Activated naive CD4-positive, alpha-beta T cell treated with anti-CD3 and anti-CD28 coated beads, Interleukin-2, amount 50 U/mL, for 16 hours (primary cell): ENCODE data around the gene SYT5.
"Not testable (repeated sequence)": the region's sequence is repeated elsewhere in the genome, so short reads cannot be mapped to it uniquely, and the experiment has no call there.

Experiments
- DNase-seq: peaks from one replicate; pipeline ENCODE4 v3.0.0-alpha.2; 2020

Gene SYT5

GRCh38 chr19:55166530-55167268, 13.4 kb downstream of the SYT5 start, which contains the start of gene DNAAF3:
DNAAF3 (minus strand) TSS chr19:55166613; CDS start chr19:55166413, 200 bp downstream.
- peak; percentile 58 for DNase-seq

DNA sequence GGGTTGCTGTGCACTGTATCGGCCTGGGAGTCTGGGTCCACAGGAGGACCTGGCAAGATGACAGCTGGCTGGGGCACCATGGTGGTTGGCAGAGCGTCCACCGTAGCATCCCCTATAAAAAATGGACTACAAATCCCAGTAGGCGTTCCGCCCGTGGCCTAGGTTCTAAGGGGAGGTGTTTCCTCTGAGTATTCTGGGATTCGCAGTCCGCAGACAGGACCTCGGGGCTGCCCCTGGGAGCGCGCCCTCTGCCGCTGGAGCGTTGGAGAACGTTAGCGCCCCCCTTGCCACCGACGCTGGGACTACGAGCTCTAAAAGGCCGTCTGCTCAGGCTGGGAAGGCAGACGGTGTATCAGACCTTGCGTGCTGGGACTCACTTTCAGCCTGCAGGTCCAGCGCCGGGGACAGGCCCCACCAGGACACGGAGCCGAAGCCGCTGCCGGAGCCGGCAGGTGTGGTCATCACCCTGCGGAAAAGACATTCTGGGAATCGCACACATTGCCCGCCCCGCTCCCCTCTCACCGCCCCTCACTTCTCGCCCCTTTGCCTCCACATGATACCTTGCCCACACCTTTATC, 14.0 kb downstream of the SYT5 start:
- DNase-seq: peak; percentile 35

DNA sequence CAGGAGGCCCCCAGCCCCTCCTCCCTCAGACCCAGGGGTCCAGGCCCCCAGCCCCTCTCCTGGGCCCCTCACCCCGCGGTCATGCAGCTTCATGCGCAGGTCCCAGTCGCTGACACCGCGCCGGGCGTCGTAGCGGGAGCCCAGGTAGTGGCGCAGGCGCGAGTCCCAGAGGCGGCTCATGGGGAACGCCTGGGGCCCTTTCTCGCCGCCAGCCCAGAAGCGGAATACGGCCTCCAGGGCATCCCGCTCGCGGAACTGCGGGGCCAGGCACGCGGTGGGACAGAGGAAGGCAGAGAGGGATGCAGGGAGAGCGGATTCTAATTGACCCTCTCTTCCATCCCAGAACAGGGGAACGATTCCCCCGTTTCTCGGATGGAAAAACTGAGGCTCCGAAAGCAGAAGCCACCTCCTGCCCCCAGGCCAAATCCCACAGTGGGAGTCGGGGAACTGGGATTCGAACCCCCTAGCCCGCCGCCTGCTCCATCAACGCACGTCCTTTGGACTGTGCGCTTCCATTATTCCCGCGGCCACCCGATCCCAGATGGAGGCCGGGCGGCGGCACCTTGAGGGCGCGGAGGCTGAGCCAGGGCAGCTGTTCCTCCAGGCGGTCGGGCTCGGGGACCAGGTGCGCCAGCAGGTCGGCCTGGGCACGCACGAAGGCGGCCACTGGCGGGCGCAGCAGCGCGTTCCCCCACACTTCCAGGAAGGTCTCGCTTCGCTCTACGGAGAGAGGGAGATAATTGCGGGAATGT, 18.3 kb downstream of the SYT5 start:
- no peak for DNase-seq

DNA sequence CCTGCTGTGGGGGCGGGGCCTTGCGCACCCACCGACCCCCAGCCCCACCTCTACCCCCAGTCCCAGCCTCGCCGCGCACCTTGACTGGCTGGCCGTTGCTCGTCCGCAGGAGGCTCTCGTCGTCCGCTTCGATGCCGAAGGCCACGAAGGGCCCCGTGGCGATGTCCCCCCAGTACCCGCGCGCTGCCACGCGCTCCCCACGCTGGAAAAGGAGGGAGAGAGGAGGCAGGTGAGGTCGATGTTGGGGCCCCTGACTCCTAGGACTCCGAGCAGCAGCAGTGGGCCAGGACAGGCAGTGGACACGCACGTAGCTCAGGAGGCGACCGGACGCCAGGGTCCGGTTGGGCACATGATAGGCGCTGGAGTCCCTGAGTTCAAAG, 19.1 kb downstream of the SYT5 start:
- DNase-seq: no peak

DNA sequence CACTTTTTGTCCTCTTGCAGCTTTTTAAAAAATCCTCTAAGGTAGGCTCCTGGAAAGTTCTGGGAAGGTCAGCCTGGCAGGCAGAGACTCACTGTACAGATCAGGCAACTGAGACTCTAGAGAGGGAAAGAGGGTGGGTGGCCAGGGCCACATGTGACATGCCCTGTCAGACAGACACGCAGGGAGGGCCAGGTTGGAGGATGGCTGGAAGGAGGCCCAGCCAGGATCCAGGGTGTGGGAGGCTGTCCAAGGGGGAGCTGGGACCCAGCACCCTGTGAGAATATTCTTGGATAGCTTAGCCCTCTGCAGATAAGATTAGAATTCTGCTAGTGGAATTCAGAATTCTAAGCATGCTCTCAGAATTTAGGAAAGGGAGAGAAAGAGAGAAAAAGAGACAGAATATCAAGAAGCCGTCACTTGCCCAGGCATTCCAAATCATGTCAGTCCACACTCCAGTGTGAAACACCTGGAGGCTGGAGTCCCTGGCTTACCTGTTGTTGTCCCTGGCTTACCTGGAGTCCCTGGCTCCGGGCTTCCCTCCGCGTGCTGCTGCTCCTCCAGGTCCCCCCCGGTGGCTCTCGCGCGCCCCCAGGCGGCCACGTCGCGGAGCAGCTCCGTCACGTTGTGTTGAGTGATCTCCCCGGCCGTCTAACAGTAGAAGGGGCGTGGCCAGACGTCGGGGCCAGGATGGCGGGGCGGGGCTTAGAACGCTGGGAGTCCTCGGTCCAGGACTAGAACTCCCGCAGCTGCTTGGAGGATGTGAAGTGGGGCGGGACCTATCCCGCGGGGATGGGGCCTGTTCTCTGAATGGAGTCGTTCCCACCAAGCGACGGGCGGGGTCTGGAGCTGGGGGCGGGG, 19.7 kb downstream of the SYT5 start:
- peak; percentile 89 for DNase-seq

GRCh38 chr19:55158848-55159749, 21.0 kb downstream of the SYT5 start:
- DNase-seq: no peak

GRCh38 chr19:55158423-55158822, 21.7 kb downstream of the SYT5 start:
- DNase-seq: no peak

DNA sequence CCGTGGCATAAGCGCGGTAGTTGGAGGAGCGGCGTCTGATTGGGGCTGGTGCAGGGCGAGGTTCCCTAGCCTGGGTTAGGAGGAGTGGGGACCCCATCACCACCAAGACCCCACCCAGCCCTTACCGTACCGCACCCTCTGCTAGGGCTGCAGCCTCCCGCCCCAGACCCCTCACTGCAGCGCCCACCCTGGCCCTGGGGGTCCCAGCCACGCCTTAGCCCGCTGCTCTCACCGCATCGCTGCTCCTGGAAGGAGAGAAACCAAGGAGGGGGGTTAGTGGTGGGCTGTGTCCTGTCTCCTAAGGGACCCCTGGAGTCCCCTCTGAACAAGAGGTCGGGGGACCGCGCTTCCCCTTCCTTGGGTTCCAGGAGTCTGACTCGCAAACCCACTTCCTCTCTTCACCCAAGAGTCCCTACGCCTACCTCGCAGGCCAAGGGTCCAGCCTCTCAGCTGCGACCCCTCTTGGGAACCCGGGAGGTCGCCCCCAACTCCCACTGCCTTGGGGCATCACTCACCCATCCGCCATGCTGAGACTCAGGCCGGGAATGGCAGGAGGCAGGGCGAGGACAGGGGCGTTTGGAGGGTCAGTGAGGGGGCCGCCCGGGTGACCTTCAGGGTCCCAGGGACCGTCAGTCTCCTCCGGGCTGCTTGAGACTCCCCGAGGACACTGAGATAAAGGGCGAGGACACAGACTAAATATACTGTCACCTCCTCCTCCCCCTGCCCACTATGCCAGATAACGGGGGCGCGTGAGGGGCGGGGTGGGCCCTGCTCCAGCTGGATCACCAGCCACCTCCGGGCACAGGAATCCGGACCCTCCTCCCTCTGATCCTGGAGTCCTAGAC, 22.8 kb downstream of the SYT5 start, which contains the start of gene TNNI3:
TSS of gene TNNI3 (minus strand) at position 669 of the 845 bp plus-strand sequence. CDS start at position 526, 143 bp downstream.
- DNase-seq: no peak

DNA sequence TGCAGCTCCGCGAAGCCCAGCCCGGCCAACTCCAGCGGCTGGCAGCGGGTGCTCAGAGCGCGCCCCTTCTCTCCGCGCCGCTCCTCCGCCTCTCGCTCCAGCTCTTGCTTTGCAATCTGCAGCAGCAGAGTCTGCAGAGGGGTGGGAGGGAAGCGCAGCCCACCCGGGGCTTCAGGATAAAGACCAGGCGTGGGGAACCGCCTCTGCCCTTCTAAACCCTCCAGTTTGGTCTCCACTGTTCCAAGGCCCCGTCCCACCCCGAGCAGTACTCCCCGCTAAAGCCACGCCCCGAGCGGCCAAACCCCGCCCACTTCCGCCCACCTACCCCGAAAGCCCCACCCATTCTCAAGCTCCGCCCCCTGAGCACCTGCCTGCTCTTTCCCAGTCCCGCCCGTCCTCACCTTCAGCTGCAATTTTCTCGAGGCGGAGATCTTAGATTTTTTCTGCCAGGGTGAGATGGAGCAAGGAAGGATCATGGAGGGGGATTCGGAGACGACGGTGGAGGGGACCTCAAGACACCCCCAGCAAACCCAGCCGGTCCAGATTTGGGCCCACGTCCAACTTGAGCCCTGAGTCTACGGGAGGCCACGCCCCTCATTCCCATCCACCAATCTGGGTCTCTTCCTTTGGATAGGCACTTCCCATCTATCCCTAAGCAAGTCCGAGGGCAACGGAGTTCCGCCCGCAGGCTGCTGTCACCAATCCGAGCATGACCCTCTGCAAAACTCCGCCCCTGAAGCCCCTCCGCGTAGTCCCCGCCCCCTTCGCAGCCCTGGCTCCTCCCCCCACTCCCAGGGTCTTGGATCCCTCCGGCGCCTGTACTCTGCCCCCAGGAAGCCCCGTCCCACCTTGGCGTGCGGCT, 23.7 kb downstream of the SYT5 start:
- DNase-seq: no peak

DNA sequence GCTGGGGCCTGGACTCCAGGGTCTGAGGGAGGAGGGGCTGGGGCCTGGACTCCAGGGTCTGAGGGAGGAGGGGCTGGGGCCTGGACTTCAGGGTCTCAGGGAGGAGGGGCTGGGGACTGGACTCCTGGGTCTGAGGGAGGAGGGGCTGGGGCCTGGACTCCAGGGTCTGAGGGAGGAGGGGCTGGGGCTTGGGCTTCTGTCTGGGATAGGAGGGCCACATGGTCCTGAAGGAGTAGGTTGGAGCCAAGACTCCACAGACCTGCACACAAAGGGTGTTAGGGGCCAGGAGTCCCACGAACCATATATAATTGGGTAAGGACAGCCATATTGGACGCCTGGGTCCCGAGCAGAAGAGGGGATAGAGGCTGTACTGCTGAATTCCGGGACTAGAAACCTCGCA, 24.3 kb downstream of the SYT5 start:
- not testable (repeated sequence) for DNase-seq

DNA sequence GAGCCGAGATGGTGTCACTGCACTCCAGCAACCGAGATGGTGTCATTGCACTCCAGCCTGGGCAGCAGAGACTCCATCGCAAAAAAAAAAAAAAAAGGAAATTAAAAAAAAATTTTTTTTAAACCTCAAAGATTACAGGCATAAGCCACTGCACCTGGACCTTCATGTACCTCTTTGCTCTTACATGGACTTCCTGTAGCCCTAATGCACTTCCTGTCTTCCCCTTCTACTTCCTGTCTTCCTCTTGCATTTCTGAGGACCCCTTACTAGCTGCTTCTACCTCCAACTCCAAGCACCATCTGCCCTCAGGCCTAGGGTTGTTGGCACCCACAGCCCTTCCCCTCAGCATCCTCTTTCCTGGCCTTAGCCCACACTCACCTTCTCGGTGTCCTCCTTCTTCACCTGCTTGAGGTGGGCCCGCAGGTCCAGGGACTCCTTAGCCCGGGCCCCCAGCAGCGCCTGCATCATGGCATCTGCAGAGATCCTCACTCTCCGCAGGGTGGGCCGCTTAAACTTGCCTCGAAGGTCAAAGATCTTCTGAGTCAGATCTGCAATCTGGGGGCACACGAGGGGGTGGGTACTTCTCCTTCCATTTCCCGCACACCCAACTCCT, 26.3 kb downstream of the SYT5 start:
- no peak for DNase-seq

- no peak for DNase-seq
Observed at GRCh38 chr19:55152017-55152416, 28.1 kb downstream of the SYT5 start.

- DNase-seq: no peak
Observed at GRCh38 chr19:55149078-55150003, 30.7 kb downstream of the SYT5 start, which contains the start of gene TNNT1. TNNT1 (minus strand) TSS chr19:55149206; CDS start chr19:55147157, 2,049 bp downstream.

GRCh38 chr19:55147545-55148251, 32.4 kb downstream of the SYT5 start:
- DNase-seq: no peak

DNA sequence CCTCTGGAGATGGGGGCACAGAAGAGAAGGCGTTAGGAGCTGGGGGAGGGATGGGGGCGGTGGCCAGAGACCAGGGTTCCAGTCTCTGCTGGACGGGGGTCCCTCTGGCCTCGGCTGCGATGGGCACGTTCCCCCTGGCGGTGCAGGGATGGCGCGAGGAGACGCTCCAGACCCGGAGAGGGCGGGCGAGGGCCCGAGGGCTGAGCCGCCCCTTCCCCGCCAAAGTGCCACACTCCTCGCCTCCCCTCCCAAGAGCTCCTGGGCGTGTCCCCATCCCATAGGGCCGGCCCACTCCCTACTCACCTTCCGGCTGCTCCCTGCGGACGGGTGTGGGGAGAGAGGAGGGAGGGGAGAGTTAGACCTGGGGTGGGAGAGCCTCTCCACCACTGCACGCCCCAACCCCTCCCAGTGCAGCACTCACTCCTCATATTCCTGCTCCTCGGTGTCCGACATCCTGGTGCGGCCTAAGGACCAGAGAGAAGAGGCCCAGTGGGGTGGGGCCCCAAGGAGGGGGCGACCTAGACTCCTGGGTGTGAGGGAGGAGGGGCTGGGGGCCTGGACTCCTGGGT, 33.3 kb downstream of the SYT5 start:
- no peak for DNase-seq

DNA sequence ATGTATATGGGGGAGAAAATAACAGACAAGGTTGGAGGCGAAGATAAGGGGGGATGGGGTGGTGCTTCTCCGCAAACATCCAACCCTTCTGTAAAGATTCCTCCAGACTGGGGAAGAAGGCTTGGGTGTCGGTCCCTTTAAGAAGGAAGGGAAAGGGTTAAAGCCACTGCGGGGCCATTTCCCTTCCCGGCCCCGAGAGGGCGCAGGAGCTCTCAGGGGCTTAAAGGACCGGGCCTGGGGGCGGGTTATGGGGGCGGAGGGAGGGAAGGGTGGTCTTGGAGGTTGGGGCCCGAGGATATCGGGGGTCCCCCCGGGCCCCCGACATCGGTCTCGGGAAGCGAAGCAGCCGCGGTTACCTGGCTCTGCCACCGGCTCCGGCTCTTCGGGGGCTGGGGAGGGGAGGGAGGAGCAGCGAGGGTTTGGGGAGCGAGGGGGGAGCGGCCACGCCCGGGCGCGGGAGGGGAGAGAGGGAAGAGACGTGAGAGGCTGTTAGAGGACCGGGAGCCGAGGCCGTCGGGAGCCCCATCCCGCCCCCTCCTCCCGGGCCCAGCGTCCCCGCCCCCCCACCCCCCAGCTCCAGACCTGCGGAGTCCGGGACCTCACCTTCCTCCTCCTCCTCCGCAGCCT, 33.9 kb downstream of the SYT5 start:
- no peak for DNase-seq
